Measurements from ENCODE around the gene SUGCT.

The SUGCT gene

GRCh38 chr7:40418983-40419382 is 284.2 kb downstream of the SUGCT start:
- no peak for DNase-seq

GRCh38 chr7:40419806-40420205 is 285.0 kb downstream of the SUGCT start:
- DNase-seq: no peak

- no peak for DNase-seq
Measured at GRCh38 chr7:40421433-40421832, 286.6 kb downstream of the SUGCT start.

DNA sequence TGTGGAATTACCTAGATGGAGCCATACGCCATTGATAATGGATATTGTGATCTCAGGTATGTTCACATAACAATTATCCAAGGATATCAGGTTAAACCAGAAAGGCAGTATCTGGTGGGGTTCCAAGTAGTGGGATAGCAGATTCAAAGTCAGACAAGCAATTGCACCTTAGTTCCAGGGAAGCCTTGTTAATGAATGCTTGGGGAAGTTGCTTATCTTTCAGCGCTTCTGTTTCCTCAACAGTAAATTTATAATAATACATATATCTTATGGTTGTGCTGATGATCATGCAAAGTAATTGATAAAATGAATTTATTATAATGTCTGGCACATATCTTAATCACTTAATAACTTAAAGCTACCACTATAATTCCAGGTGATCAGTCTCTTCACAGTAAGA is 290.9 kb downstream of the SUGCT start:
- DNase-seq: no peak

DNA sequence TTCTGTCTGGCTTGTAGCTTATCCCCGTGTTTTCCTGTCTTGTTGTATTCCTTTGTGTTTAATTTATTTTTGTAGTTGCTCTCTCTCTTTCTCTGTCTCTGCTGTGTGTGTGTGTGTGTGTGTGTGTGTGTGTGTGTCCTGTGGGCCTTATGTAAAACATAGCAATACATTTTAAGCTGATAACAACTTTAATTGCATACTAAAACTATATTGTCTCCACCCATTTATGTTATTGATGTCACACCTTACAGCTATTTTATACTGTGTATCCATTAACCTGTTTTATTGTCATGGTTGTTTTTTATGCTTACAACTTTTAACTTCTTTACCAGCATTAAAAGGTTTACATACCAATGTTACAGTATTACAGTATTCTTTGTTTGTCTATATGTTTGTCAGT is 293.6 kb downstream of the SUGCT start:
- no peak for DNase-seq

DNA sequence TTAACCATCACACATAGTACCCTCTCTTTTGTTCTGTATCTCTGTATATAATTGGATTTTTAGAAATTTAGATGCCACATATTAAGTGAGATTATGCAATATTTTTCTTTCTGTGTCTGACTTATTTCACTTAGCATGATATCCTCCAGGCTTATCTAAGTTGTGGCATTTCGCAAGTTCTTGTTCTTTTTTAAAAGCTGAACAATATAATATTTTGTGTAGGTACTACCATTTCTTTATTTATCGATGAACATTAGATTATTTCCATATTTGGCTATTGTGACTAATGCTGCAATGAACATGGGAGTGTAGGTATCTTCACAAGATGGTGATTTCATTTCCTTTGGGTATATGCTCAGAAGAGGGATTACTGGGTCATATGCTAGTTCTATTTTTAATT is 295.0 kb downstream of the SUGCT start:
- no peak for DNase-seq

GRCh38 chr7:40432046-40432445 is 297.2 kb downstream of the SUGCT start:
- DNase-seq: no peak

DNA sequence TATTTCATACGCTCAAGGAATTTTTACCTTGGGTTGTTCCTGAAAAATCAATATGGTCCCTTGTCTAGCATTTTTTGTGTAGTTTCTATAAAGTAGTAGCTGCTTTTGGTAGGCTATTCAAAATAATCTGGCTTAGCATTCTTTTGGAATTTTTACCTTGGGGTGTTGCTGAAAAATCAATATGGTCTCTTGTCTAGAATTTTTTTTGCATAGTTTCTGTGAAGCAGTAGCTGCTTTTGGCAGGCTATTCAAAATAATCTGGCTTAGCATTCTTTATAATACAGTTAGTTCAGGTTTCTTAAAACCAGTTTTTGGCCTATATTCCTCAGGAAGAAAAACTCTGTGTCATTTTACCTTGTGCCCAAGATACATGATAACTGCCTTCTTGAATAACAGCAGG is 301.9 kb downstream of the SUGCT start:
- no peak for DNase-seq

DNA sequence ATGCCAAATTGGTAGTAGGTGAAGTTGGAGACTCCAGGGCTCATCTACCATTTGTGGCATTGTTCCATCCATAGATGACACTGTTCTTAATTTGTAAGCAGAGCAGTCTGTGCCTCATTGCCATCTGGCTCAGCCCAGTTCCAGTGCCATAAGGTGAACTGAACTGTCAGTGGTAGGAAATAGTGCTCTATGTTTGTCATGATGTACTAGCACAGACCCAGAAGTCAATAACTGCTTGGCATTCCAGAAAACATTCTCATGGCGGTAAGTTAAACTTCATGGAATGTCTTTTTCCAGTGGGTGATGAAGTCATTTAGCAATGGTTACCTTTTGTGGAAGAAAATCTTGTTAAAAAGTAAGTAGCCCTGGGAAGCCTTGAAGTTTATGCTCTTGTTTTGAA is 302.7 kb downstream of the SUGCT start:
- DNase-seq: no peak

GRCh38 chr7:40437936-40438634 is 303.3 kb downstream of the SUGCT start:
- DNase-seq: no peak

- DNase-seq: no peak
Measured at GRCh38 chr7:40439686-40440085, 304.9 kb downstream of the SUGCT start.

- DNase-seq: no peak
Measured at GRCh38 chr7:40447345-40447744, 312.5 kb downstream of the SUGCT start.

- no peak for DNase-seq
Measured at GRCh38 chr7:40455485-40455884, 320.7 kb downstream of the SUGCT start.

DNA sequence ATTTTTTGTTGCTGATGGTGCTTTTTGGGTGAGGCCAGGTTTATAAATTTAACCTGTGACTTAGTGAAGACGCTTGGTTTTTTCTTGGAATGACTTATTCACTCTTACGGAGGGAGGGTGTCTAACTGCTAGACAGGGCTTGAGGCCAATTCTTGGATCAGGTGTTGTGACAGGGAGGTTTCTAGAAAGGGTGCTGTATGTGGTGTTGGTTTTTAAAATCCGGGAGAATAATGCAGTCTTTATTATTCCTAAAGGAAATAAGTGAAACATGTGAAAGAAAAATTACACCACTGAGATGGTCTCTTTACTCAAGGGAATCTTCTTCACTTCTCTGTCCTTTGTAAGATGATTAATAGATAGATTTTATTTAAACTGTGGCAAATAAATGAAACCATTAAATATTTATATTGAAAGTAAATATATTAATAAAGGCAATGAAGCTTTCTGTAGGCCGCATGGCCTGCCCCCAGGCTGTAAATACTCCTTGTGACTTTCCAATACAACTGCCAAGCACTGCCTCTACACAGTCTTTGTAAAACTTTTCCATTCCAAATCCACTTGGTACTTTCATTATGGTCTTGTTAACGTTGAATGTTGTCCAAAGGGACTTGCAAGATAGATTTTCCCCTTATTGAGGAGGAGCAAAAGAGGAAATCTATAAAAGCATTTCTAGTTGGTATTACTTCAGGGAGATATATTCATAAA is 323.1 kb downstream of the SUGCT start:
- no peak for DNase-seq

DNA sequence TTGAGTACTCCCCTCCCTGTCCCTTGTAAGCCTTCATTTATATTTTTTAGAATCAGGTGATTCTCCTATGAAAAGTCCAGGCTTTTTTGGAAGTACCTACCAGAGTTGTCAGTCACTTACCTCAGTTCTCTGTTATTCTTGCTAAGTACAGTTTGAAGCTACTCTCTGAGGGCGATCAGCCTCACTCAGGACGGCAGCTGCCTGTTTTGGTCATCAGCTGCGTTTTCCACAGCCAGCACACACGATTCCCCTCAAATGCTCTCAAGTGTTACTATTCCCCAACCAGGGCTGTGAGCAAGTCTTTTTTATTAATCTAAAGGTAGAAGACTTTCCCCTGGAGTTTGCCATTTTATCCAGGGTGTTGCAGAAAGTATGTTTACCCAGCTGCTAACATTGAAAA is 328.6 kb downstream of the SUGCT start:
- no peak for DNase-seq

- DNase-seq: no peak
Measured at GRCh38 chr7:40468891-40469864, 334.4 kb downstream of the SUGCT start.

GRCh38 chr7:40470091-40470592 is 335.3 kb downstream of the SUGCT start:
- no peak for DNase-seq

- DNase-seq: no peak
Measured at GRCh38 chr7:40470817-40471216, 336.0 kb downstream of the SUGCT start.

GRCh38 chr7:40471891-40472290 is 337.1 kb downstream of the SUGCT start:
- DNase-seq: no peak

GRCh38 chr7:40474790-40475680 is 340.2 kb downstream of the SUGCT start:
- DNase-seq: peak; percentile 34

- DNase-seq: no peak
Measured at GRCh38 chr7:40475681-40475982, 340.8 kb downstream of the SUGCT start.

GRCh38 chr7:40477094-40477493 is 342.3 kb downstream of the SUGCT start:
- no peak for DNase-seq
